Neural crest cell (in vitro differentiated cells): Measurements from ENCODE around the gene PTPN18. TPM values are rescaled to one million over a fixed set of nuclear protein-coding genes. Genes with fewer than 3 reads are reported as not detected.
A peak's percentile ranks its signal among the peaks of the same experiment; 100 is the strongest.

Source experiments
- DNase-seq: peaks from one replicate; pipeline ENCODE4 v3.0.0; 2021; ENCODE audit warnings: low read depth, mixed read lengths, low spot score
- H3K27ac Mint-ChIP-seq: one replicate; pipeline ENCODE4 v1.8.0; 2021; ENCODE audit warnings: mild to moderate bottlenecking, mixed read lengths; ENCODE audit not compliant: unreplicated experiment
- H3K27me3 Mint-ChIP-seq: 2 replicates; pipeline ENCODE4 v1.8.0; 2021; ENCODE audit warnings: low read depth, mild to moderate bottlenecking, mixed read lengths
- H3K36me3 Mint-ChIP-seq: 2 replicates; pipeline ENCODE4 v1.8.0; 2021; ENCODE audit warnings: low read depth, mild to moderate bottlenecking, mixed read lengths
- H3K4me1 Mint-ChIP-seq: 2 replicates; pipeline ENCODE4 v1.8.0; 2021; ENCODE audit warnings: mixed read lengths
- H3K4me3 Mint-ChIP-seq: one replicate; pipeline ENCODE4 v1.8.0; 2021; ENCODE audit warnings: mild to moderate bottlenecking, mixed read lengths
- H3K9me3 Mint-ChIP-seq: 2 replicates; pipeline ENCODE4 v1.8.0; 2021; ENCODE audit warnings: mixed read lengths
- total RNA-seq: library from RNA; stranded (reverse); gene quantifications from 2 replicates; pipeline ENCODE4 v1.2.1, GENCODE V29; 2021
- TF ChIP-seq, protein P1 (sequence below): fragments of 200-600 bp; sonication (generic); conservative IDR thresholded peaks from 2 replicates; pipeline ENCODE4 v1.5.0; 2021; ENCODE audit warnings: antibody characterized with exemption, mild to moderate bottlenecking

Gene PTPN18
- total RNA-seq, 1 donor from 2014 or later, result 31.3 TPM

DNA sequence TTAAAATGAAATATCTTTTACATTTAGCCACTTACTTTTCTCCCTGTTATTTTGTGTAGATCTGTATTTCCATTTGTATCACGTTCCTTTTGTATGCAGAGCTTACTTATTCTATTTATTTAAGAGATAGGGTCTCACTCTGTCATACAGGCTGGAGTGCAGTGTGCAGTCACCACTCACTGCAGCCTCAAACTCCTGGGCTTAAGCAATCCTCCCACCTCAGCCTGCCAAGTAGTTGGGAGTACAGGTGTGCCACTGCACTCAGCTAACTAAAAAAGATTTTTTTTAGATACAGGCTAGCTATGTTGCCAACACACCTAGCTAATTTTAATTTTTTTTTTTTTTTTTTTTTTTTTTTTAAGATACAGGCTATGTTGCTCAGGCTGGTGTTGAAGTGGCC, 10.9 kb downstream of the PTPN18 start:
- H3K4me3 Mint-ChIP-seq, result no peak overlapping the region
- H3K36me3 Mint-ChIP-seq, result peaks cover 6% of the 10 kb centered on the region
- peaks cover 2% of the 10 kb centered on the region for H3K4me1 Mint-ChIP-seq
- H3K9me3 Mint-ChIP-seq, result peaks cover 4% of the 10 kb centered on the region
- no peak overlapping the region for H3K27ac Mint-ChIP-seq
- DNase-seq, result no peak
- H3K27me3 Mint-ChIP-seq, result no peaks in the 10 kb centered on the region
- TF ChIP-seq, protein P1, sequence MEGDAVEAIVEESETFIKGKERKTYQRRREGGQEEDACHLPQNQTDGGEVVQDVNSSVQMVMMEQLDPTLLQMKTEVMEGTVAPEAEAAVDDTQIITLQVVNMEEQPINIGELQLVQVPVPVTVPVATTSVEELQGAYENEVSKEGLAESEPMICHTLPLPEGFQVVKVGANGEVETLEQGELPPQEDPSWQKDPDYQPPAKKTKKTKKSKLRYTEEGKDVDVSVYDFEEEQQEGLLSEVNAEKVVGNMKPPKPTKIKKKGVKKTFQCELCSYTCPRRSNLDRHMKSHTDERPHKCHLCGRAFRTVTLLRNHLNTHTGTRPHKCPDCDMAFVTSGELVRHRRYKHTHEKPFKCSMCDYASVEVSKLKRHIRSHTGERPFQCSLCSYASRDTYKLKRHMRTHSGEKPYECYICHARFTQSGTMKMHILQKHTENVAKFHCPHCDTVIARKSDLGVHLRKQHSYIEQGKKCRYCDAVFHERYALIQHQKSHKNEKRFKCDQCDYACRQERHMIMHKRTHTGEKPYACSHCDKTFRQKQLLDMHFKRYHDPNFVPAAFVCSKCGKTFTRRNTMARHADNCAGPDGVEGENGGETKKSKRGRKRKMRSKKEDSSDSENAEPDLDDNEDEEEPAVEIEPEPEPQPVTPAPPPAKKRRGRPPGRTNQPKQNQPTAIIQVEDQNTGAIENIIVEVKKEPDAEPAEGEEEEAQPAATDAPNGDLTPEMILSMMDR, result no peak

DNA sequence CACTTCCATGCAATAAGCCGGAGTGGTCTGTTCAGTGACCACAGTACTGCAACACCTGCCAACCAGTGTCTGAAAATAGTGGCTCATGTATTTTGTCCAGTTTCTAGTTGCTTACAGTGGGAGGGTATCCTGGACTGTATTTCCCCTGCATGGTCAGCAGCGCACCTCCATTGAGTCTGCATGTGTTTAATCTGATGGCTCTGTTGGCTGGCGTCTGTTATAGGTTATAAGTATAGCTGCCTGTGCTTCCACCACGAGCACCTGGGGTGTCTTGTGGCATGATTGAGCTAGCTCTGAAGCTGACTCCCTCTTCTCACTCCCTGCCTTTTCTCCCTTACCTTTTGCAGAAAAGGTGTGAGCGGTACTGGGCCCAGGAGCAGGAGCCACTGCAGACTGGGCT, 12.9 kb downstream of the PTPN18 start:
- H3K4me3 Mint-ChIP-seq, result no peak overlapping the region
- peaks cover 6% of the 10 kb centered on the region for H3K36me3 Mint-ChIP-seq
- H3K9me3 Mint-ChIP-seq, result no peaks in the 10 kb centered on the region
- H3K27ac Mint-ChIP-seq, result no peak overlapping the region
- DNase-seq, result no peak
- H3K27me3 Mint-ChIP-seq, result no peaks in the 10 kb centered on the region
- TF ChIP-seq, protein P1, result no peak
- H3K4me1 Mint-ChIP-seq, result peaks cover 13% of the 10 kb centered on the region

DNA sequence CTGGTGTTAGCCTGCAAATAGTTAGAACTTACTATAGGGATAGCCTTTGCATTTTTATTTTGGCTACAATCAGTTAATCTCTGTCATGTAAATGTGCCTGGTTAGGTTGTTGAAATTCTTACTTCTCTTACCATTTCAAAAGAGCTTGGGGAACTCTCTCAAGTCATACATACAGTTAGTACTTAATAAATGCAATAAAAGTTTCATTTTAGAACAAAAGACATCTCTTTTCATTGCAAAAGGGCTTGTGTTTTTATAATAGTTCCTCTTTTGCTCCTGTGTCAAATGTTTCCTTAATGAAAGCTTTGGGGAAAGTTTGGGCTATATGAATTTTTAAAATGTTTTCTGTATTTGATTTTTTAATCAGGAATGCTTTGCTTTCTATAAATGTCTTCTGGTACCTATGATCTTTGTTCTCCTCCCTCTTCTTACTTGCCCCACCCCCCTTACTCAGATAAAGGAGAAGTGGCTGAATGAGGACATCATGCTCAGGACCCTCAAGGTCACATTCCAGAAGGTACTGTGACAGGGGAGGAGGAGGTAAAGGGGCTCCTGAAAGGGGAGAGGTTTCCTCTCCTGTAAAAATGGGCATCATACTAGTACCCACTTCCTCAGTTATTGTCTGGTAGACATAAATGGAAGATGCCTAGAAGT, 13.6 kb downstream of the PTPN18 start:
- Mint-ChIP-seq H3K9me3 (no peaks in the 10 kb centered on the region), H3K4me1 (peaks cover 15% of the 10 kb centered on the region), H3K4me3 (peak overlapping the region; percentile 73), H3K27me3 (no peaks in the 10 kb centered on the region), H3K27ac (no peak overlapping the region), H3K36me3 (peaks cover 4% of the 10 kb centered on the region)
- TF ChIP-seq, protein P1, result no peak
- no peak for DNase-seq

DNA sequence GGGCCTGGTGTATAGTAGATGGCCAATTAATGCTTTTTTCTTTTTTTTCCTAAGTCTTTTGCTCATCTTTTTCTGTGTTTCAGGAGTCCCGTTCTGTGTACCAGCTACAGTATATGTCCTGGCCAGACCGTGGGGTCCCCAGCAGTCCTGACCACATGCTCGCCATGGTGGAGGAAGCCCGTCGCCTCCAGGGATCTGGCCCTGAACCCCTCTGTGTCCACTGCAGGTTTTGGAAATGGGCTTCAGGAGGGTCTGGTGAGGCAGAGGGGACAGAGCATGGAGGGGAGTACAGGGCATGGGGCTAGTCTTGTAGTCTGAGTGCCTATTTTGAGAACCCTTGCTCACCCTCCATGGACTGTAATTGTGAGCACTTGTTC, 14.1 kb downstream of the PTPN18 start:
- H3K9me3 Mint-ChIP-seq, result no peaks in the 10 kb centered on the region
- H3K4me1 Mint-ChIP-seq, result peaks cover 15% of the 10 kb centered on the region
- TF ChIP-seq, protein P1, result no peak
- DNase-seq, result no peak
- peaks cover 4% of the 10 kb centered on the region for H3K36me3 Mint-ChIP-seq
- no peaks in the 10 kb centered on the region for H3K27me3 Mint-ChIP-seq
- H3K4me3 Mint-ChIP-seq, result peak overlapping the region; percentile 73
- no peak overlapping the region for H3K27ac Mint-ChIP-seq

DNA sequence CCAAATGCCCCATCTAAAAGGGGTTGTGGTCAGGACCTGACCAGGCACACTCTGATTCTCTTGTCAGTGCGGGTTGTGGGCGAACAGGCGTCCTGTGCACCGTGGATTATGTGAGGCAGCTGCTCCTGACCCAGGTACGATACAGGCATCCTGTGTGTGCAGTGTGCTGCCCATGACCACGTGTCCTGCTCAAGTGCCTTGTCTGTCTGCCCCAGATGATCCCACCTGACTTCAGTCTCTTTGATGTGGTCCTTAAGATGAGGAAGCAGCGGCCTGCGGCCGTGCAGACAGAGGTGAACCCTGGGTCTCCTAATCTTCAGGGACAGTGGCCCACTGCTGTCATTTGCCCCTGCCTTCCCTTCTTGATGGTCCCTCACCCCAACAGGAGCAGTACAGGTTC, 14.6 kb downstream of the PTPN18 start:
- peak overlapping the region; percentile 92 for H3K4me3 Mint-ChIP-seq

More for the DNA sequence above, 14.6 kb downstream of the PTPN18 start:
- no peak for DNase-seq
- H3K4me1 Mint-ChIP-seq, result peaks cover 15% of the 10 kb centered on the region
- H3K27ac Mint-ChIP-seq, result no peak overlapping the region
- H3K36me3 Mint-ChIP-seq, result peaks cover 4% of the 10 kb centered on the region
- H3K9me3 Mint-ChIP-seq, result no peaks in the 10 kb centered on the region
- TF ChIP-seq, protein P1, result no peak
- no peaks in the 10 kb centered on the region for H3K27me3 Mint-ChIP-seq
